HepG2 (cell line): ENCODE results near the gene KNG1. TPM values are rescaled to one million over a fixed set of nuclear protein-coding genes. Genes with fewer than 3 reads are reported as not detected.
A peak's percentile ranks its signal among the peaks of the same experiment; 100 is the strongest.

Experiments
- ATAC-seq: fragments of 200-7000 bp; cut with Tn5 transposase; 3 replicates; pipeline ENCODE4 v1.9.1; 2020; ENCODE audit warnings: mild to moderate bottlenecking, moderate library complexity
- Bru-seq: library from RNA; stranded (reverse); fragments of 400-500 nt; gene quantifications from one replicate; lab custom pipeline; 2021; lab: Mats Ljungman, UMichigan
- BruChase-seq, 2 experiments: library from RNA; stranded (reverse); fragments of 400-500 nt; gene quantifications; one replicate each; lab custom pipeline; 2021; lab: Mats Ljungman, UMichigan
- BruUV-seq: library from RNA; stranded (reverse); fragments of 400-500 nt; replicated peaks from 2 replicates; lab custom pipeline; 2021; lab: Mats Ljungman, UMichigan
- CTCF ChIA-PET: fragments of 300-600 bp; formaldehyde crosslinking; extraction: SDS; loops from one replicate; lab custom pipeline; 2021; ENCODE audit warnings: low total read pairs, inconsistent platforms, low intra/inter-chr PET ratio; lab: Yijun Ruan, JAX
- POLR2A ChIA-PET: fragments of 350-600 bp; sonication (Branson Sonifier 250); formaldehyde crosslinking; loops from one replicate; lab custom pipeline; 2020; ENCODE audit warnings: antibody characterized with exemption, inconsistent platforms; lab: Yijun Ruan, JAX
- DNase-seq: peaks from one replicate; pipeline ENCODE4 v3.0.0-alpha.2; 2015; ENCODE audit warnings: low spot score
- FAIRE-seq: peaks from 3 replicates; lab custom pipeline; 2011; peaks lifted over from hg19 to GRCh38; lab: Jason Lieb, UNC
- H2AFZ ChIP-seq: one replicate; pipeline ENCODE4 v1.6.1; 2011; ENCODE audit warnings: low read length, inconsistent platforms
- H3K27ac ChIP-seq: fragments of 300-600 bp; 3 replicates; pipeline ENCODE4 v1.8.0; 2011; ENCODE audit warnings: mixed run types, mild to moderate bottlenecking, mixed read lengths, low read length, inconsistent platforms; ENCODE audit not compliant: insufficient read depth; ENCODE audit errors: extremely low read length
- H3K27me3 ChIP-seq, 2 experiments: fragments of 200-600 bp in 1 of 2; 2 replicates in 1 of 2; 3 replicates in 1 of 2; pipeline versions ENCODE4 v1.6.0 to v1.8.0; 2011; ENCODE audit warnings: low read length in 2 of 2, mild to moderate bottlenecking in 2 of 2, moderate library complexity in 2 of 2, inconsistent platforms in 1 of 2; ENCODE audit not compliant: insufficient read depth in 2 of 2, control insufficient read depth in 1 of 2
- H3K36me3 ChIP-seq, 2 experiments: fragments of 200-600 bp in 1 of 2; replicated peaks in 1 of 2; 2 replicates in 1 of 2; 3 replicates in 1 of 2; pipeline versions ENCODE4 v1.5.1 to v1.8.0; 2011; ENCODE audit warnings: low read length in 2 of 2, inconsistent platforms in 1 of 2; ENCODE audit not compliant: insufficient read depth in 2 of 2, control insufficient read depth in 1 of 2
- H3K4me1 ChIP-seq: 2 replicates; pipeline ENCODE4 v1.5.1; 2012; ENCODE audit warnings: low read length, inconsistent platforms; ENCODE audit not compliant: insufficient read depth
- H3K4me2 ChIP-seq: 2 replicates; pipeline ENCODE4 v1.6.0; 2011; ENCODE audit warnings: low read depth, low read length, inconsistent platforms
- H3K4me3 ChIP-seq, 3 experiments: fragments of 200-600 bp in 1 of 3; sonication (generic), shearing (Covaris generic) in 1 of 3; replicated peaks in 1 of 3; 2 replicates each; pipeline ENCODE4 v1.5.1; 2011 to 2016; ENCODE audit warnings: low read length in 3 of 3, inconsistent platforms in 2 of 3, low read depth in 2 of 3, mild to moderate bottlenecking in 2 of 3, control low read depth in 1 of 3, mixed read lengths in 1 of 3; ENCODE audit not compliant: insufficient read depth in 1 of 3
- H3K79me2 ChIP-seq: one replicate; pipeline ENCODE4 v1.6.1; 2011; ENCODE audit warnings: low read length, inconsistent platforms; ENCODE audit not compliant: insufficient read depth
- H3K9ac ChIP-seq: 2 replicates; pipeline ENCODE4 v1.6.0; 2011; ENCODE audit warnings: mild to moderate bottlenecking, low read depth, low read length, inconsistent platforms; ENCODE audit not compliant: insufficient read depth
- H3K9me3 ChIP-seq: 2 replicates; pipeline ENCODE4 v1.5.1; 2012; ENCODE audit warnings: mild to moderate bottlenecking, low read length
- H4K20me1 ChIP-seq: 2 replicates; pipeline ENCODE4 v1.6.0; 2011; ENCODE audit warnings: inconsistent platforms, mild to moderate bottlenecking, low read length, moderate library complexity; ENCODE audit not compliant: insufficient read depth
- GFI1 ChIP-seq: sonication (generic); formaldehyde crosslinking; IDR thresholded peaks from 2 replicates; pipeline ENCODE4 v1.5.0; 2020; ENCODE audit warnings: missing genetic modification reagents, mild to moderate bottlenecking, borderline replicate concordance
- HMG20B ChIP-seq: conservative IDR thresholded peaks from 2 replicates; pipeline ENCODE4 v1.6.1; 2016; ENCODE audit warnings: missing genetic modification reagents, missing compliant biosample characterization
- MED1 ChIP-seq: sonication (generic); formaldehyde crosslinking; IDR thresholded peaks from 2 replicates; pipeline ENCODE4 v1.4.0; 2020; ENCODE audit warnings: missing genetic modification reagents
- MLX ChIP-seq: IDR thresholded peaks from 2 replicates; pipeline ENCODE4 v1.6.1; 2016
- NCOA2 ChIP-seq: sonication (generic); formaldehyde crosslinking; IDR thresholded peaks from 2 replicates; pipeline ENCODE4 v1.8.0; 2022; ENCODE audit warnings: inconsistent platforms
- NFIC ChIP-seq: IDR thresholded peaks from 2 replicates; pipeline ENCODE4 v1.6.1; 2012; ENCODE audit warnings: mild to moderate bottlenecking, low read length, inconsistent platforms
- PAXIP1 ChIP-seq: sonication (generic); formaldehyde crosslinking; conservative IDR thresholded peaks from 2 replicates; pipeline ENCODE4 v1.4.0; 2020; ENCODE audit warnings: mild to moderate bottlenecking, missing genetic modification reagents, moderate library complexity
- PITX1 ChIP-seq: sonication (generic); formaldehyde crosslinking; IDR thresholded peaks from 2 replicates; pipeline ENCODE4 v1.5.1; 2020; ENCODE audit warnings: mild to moderate bottlenecking, missing genetic modification reagents
- TEAD3 ChIP-seq: optimal IDR thresholded peaks from 2 replicates; pipeline ENCODE3; 2016; ENCODE audit warnings: borderline replicate concordance
- ZNF878 ChIP-seq: sonication (generic); formaldehyde crosslinking; IDR thresholded peaks from 2 replicates; pipeline ENCODE4 v1.8.1; 2023; ENCODE audit warnings: mild to moderate bottlenecking, missing genetic modification reagents, moderate library complexity
- WGBS: methylation state at CpG from one replicate; pipeline ENCODE4 v1.1.6; 2017; ENCODE audit warnings: low lambda C conversion rate; 5-methylcytosine and 5-hydroxymethylcytosine counted together
- in situ Hi-C: cut with HindIII; loops from 2 replicates; pipeline ENCODE4 v1.10.0; 2017; ENCODE audit warnings: low pct_unique_long_range_greater_than_20kb; ENCODE audit not compliant: extremely low pct_ligation_motif_present
- intact Hi-C: fragments of 100-400 bp; cut with micrococcal nuclease; formaldehyde crosslinking; loops from one replicate; pipeline ENCODE4 v1.10.0; 2022; ENCODE audit not compliant: unreplicated experiment
- long read RNA-seq, 2 experiments: library from RNA in 1 of 2; library from polyadenylated mRNA in 1 of 2; stranded (forward) in 1 of 2; unstranded in 1 of 2; transcript quantifications; one replicate each; pipeline ENCODE4 v2.0.0, GENCODE V29; 2019 to 2022
- polyA minus RNA-seq, 3 experiments: library from RNA; depleted of rRNA, polyadenylated mRNA; stranded (reverse); fragments of >200 nt; gene quantifications; 2 replicates each; pipeline ENCODE4 v1.2.3, GENCODE V29; 2011; ENCODE audit warnings: low replicate concordance in 1 of 3
- polyA plus RNA-seq, 8 experiments: library from polyadenylated mRNA; depleted of rRNA in 3 of 8; stranded (reverse) in 7 of 8; unstranded in 1 of 8; fragments of >200 nt; fragmentation: Illumina TruSeq in 4 of 8; extraction: Trizol in 4 of 8; gene quantifications; 2 replicates each; pipeline versions ENCODE4 v1.2.1 to v1.2.3, GENCODE V29; 2011 to 2016; ENCODE audit warnings: low read depth in 4 of 8, missing spikeins in 1 of 8, mixed read lengths in 1 of 8; ENCODE audit not compliant: insufficient read depth in 1 of 8
- total RNA-seq, 5 experiments: library from RNA; depleted of rRNA; stranded (reverse); fragments of >200 nt; fragmentation: Illumina TruSeq; extraction: Trizol; gene quantifications; 2 replicates each; pipeline ENCODE4 v1.2.3, GENCODE V29; 2016; ENCODE audit warnings: low read depth in 1 of 5
- TF ChIP-seq, protein P1 (sequence below), 2 experiments: fragments of 450-650 bp in 1 of 2; sonication (generic) in 1 of 2; formaldehyde crosslinking; IDR thresholded peaks; 2 replicates each; pipeline versions ENCODE4 v1.5.0 to v1.8.0; 2020 to 2022; ENCODE audit warnings: mild to moderate bottlenecking in 1 of 2, missing genetic modification reagents in 1 of 2
- TF ChIP-seq, protein P2 (sequence below): sonication (generic); formaldehyde crosslinking; IDR thresholded peaks from 2 replicates; pipeline ENCODE4 v1.8.0; 2022; ENCODE audit warnings: missing genetic modification reagents, mild to moderate bottlenecking, borderline replicate concordance

The KNG1 gene
- total RNA-seq (2016; rRNA removed; fragmentation: Illumina TruSeq; extraction: Trizol) = 3.5 and 7.0 TPM in 2 replicates
- 0.79 and 1.1 TPM in 2 replicates for total RNA-seq (2016; cell fraction: cytosol; rRNA removed; fragmentation: Illumina TruSeq; extraction: Trizol; ENCODE audit: low read depth)
- 3.2 and 6.2 TPM in 2 replicates for total RNA-seq (2016; cell fraction: insoluble cytoplasmic fraction; rRNA removed; fragmentation: Illumina TruSeq; extraction: Trizol)
- 1.4 and 1.9 TPM in 2 replicates for total RNA-seq (2016; cell fraction: membrane; rRNA removed; fragmentation: Illumina TruSeq; extraction: Trizol)
- 5.9 and 6.8 TPM in 2 replicates for total RNA-seq (2016; cell fraction: nucleus; rRNA removed; fragmentation: Illumina TruSeq; extraction: Trizol)
- polyA plus RNA-seq (2011; rRNA removed) = 6.5 and 8.1 TPM in 2 replicates
- polyA plus RNA-seq (2011; cell fraction: cytosol; rRNA removed) = 3.1 and 7.2 TPM in 2 replicates
- 5.2 and 7.9 TPM in 2 replicates for polyA plus RNA-seq (2011; cell fraction: nucleus; rRNA removed)
- polyA plus RNA-seq (2012) = 12.8 and 13.5 TPM in 2 replicates
- 1.0 and 1.3 TPM in 2 replicates for polyA plus RNA-seq (2016; cell fraction: cytosol; fragmentation: Illumina TruSeq; extraction: Trizol; ENCODE audit: low read depth)
- polyA plus RNA-seq (2016; cell fraction: insoluble cytoplasmic fraction; fragmentation: Illumina TruSeq; extraction: Trizol; ENCODE audit: low read depth) = 3.7 and 3.9 TPM in 2 replicates
- polyA plus RNA-seq (2016; cell fraction: membrane; fragmentation: Illumina TruSeq; extraction: Trizol; ENCODE audit: low read depth) = 1.2 and 1.4 TPM in 2 replicates
- polyA plus RNA-seq (2016; cell fraction: nucleus; fragmentation: Illumina TruSeq; extraction: Trizol; ENCODE audit: insufficient read depth, low read depth) = 7.8 and 10.3 TPM in 2 replicates
- 3.1 TPM in 1 of 2 replicates, not detected in the other for polyA minus RNA-seq (2011; rRNA and poly(A)+ RNA removed; ENCODE audit: low replicate concordance)
- polyA minus RNA-seq (2011; cell fraction: cytosol; rRNA and poly(A)+ RNA removed) = 1.8 and 3.5 TPM in 2 replicates
- polyA minus RNA-seq (2011; cell fraction: nucleus; rRNA and poly(A)+ RNA removed) = 2.6 and 4.5 TPM in 2 replicates
- percentile 30 among the genes with signal in this experiment for Bru-seq, nascent RNA
- percentile 38 among the genes with signal in this experiment for BruChase-seq, experiment 1, labeled RNA remaining after a 6-hour chase
- percentile 31 among the genes with signal in this experiment for BruChase-seq, experiment 2, labeled RNA remaining after a 2-hour chase
- long read RNA-seq, experiment 1, partial matches to known transcripts = 1 of 7 reads
- long read RNA-seq, experiment 1, other reads (novel, unspliced or antisense) = 0 of 7 reads
- long read RNA-seq, experiment 2, partial matches to known transcripts = 1 of 6 reads
- long read RNA-seq, experiment 2, other reads (novel, unspliced or antisense) = 2 of 6 reads

GRCh38 chr3:186717039-186717457 lies at the start of gene KNG1:
KNG1 (plus strand) TSS chr3:186717359; CDS start chr3:186717543, 184 bp downstream.
- FAIRE-seq (peak; percentile 94), ATAC-seq (peak; percentile 86), DNase-seq (peak; percentile 64)
- ChIA-PET POLR2A (interaction anchor here (0.9 to 1.2 kb wide), 4 partner anchors 28 to 619 kb away, joined by 3 to 4 read pairs (median 4); partner anchors contain the start of genes EIF4A2 and HRG), CTCF (no interaction called here)
- Histone ChIP-seq H3K36me3 (no peaks in the 10 kb centered on the region), H4K20me1 (no peaks in the 10 kb centered on the region), H3K4me1 (peaks cover 35% of the 10 kb centered on the region), H3K27me3 (no peaks in the 10 kb centered on the region; a peak in 2 of 5 replicates), H3K4me2 (peak within 1 kb of the TSS; percentile 73), H3K9ac (peak within 1 kb of the TSS; percentile 5; the same call in 1 of the 2 replicates), H3K27ac (peak within 1 kb of the TSS; percentile 27), H3K79me2 (no peaks in the 10 kb centered on the region), H3K9me3 (no peaks in the 10 kb centered on the region), H2AFZ (peak within 1 kb of the TSS; percentile 46), H3K4me3 (peak within 1 kb of the TSS in 2 of 3 experiments; percentile 6 to 25; a peak in 1 of 6 replicates)
- intact Hi-C loops = no loop called here
- in situ Hi-C loops = no loop called here
- 0% methylated on average over 3 of the region's 3 CpGs for WGBS
- no TSS peak for BruUV-seq
- TF ChIP-seq NCOA2 (CRISPR knock-in tag) (peak; percentile 44; the same call in 1 of the 2 replicates), HMG20B (CRISPR knock-in tag) (0 out of 2 replicates have a peak, but pooled peaks have one; percentile 44), ZNF878 (CRISPR knock-in tag) (0 out of 2 replicates have a peak, but pooled peaks have one; percentile 42), TEAD3 (CRISPR knock-in tag) (peak; percentile 68), MLX (0 out of 2 replicates have a peak, but pooled peaks have one; percentile 24), PAXIP1 (CRISPR knock-in tag) (peak; percentile 62; the same call in 1 of the 2 replicates), NFIC (no peak), PITX1 (CRISPR knock-in tag) (0 out of 2 replicates have a peak, but pooled peaks have one; percentile 36), GFI1 (CRISPR knock-in tag) (peak; percentile 57), MED1 (CRISPR knock-in tag) (peak; percentile 33; the same call in 1 of the 2 replicates)
- TF ChIP-seq, protein P1, sequence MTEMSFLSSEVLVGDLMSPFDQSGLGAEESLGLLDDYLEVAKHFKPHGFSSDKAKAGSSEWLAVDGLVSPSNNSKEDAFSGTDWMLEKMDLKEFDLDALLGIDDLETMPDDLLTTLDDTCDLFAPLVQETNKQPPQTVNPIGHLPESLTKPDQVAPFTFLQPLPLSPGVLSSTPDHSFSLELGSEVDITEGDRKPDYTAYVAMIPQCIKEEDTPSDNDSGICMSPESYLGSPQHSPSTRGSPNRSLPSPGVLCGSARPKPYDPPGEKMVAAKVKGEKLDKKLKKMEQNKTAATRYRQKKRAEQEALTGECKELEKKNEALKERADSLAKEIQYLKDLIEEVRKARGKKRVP (CRISPR knock-in tag; IDR thresholded peaks at IDR 0.05) = peak in 1 of 2 experiments; percentile 56; a peak in 1 of 4 replicates
- TF ChIP-seq, protein P2, sequence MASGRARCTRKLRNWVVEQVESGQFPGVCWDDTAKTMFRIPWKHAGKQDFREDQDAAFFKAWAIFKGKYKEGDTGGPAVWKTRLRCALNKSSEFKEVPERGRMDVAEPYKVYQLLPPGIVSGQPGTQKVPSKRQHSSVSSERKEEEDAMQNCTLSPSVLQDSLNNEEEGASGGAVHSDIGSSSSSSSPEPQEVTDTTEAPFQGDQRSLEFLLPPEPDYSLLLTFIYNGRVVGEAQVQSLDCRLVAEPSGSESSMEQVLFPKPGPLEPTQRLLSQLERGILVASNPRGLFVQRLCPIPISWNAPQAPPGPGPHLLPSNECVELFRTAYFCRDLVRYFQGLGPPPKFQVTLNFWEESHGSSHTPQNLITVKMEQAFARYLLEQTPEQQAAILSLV (CRISPR knock-in tag) = no peak
